Stimulated activated naive CD8-positive, alpha-beta T cell treated with anti-CD3 and anti-CD28 coated beads, Interleukin-15, Interleukin-2, amounts not matched to agents 100 ng/mL and 50 ng/mL, for 24 hours (primary cell): ENCODE data around the gene PRKAR1A.

Source experiments
- H3K27ac Mint-ChIP-seq: one replicate; pipeline ENCODE4 v1.8.0; 2021; ENCODE audit warnings: mild to moderate bottlenecking, mixed read lengths
- H3K27me3 Mint-ChIP-seq: one replicate; pipeline ENCODE4 v1.8.0; 2021; ENCODE audit warnings: mixed read lengths
- H3K36me3 Mint-ChIP-seq: one replicate; pipeline ENCODE4 v1.8.0; 2021; ENCODE audit warnings: low read depth, mixed read lengths
- H3K4me1 Mint-ChIP-seq: one replicate; pipeline ENCODE4 v1.8.0; 2021; ENCODE audit warnings: low read depth, mixed read lengths
- H3K4me3 Mint-ChIP-seq: one replicate; pipeline ENCODE4 v1.8.0; 2021; ENCODE audit warnings: mild to moderate bottlenecking, mixed read lengths
- H3K9me3 Mint-ChIP-seq: one replicate; pipeline ENCODE4 v1.8.0; 2021; ENCODE audit warnings: mixed read lengths

The PRKAR1A gene

GRCh38 chr17:68556551-68556950 lies 44.3 kb downstream of the PRKAR1A start:
- Mint-ChIP-seq H3K4me1 (no peaks in the 10 kb centered on the region), H3K27ac (no peak overlapping the region), H3K36me3 (no peaks in the 10 kb centered on the region), H3K4me3 (no peak overlapping the region), H3K27me3 (no peaks in the 10 kb centered on the region), H3K9me3 (no peaks in the 10 kb centered on the region)

- Mint-ChIP-seq H3K27ac (no peak overlapping the region), H3K27me3 (no peaks in the 10 kb centered on the region), H3K4me1 (no peaks in the 10 kb centered on the region), H3K36me3 (no peaks in the 10 kb centered on the region), H3K9me3 (no peaks in the 10 kb centered on the region), H3K4me3 (no peak overlapping the region)
Measured at GRCh38 chr17:68559316-68559715, 47.1 kb downstream of the PRKAR1A start.

- H3K4me3 Mint-ChIP-seq: no peak overlapping the region
- H3K27me3 Mint-ChIP-seq: peaks cover 3% of the 10 kb centered on the region
- H3K4me1 Mint-ChIP-seq: no peaks in the 10 kb centered on the region
- no peaks in the 10 kb centered on the region for H3K36me3 Mint-ChIP-seq
- no peaks in the 10 kb centered on the region for H3K9me3 Mint-ChIP-seq
- no peak overlapping the region for H3K27ac Mint-ChIP-seq
Measured at GRCh38 chr17:68560966-68561720, 48.9 kb downstream of the PRKAR1A start.

GRCh38 chr17:68562736-68563135 lies 50.5 kb downstream of the PRKAR1A start:
- Mint-ChIP-seq H3K9me3 (no peaks in the 10 kb centered on the region), H3K36me3 (no peaks in the 10 kb centered on the region)

GRCh38 chr17:68564415-68565111 lies 52.3 kb downstream of the PRKAR1A start:
- Mint-ChIP-seq H3K27ac (no peak overlapping the region), H3K4me3 (no peak overlapping the region), H3K27me3 (peaks cover 3% of the 10 kb centered on the region), H3K9me3 (no peaks in the 10 kb centered on the region), H3K36me3 (no peaks in the 10 kb centered on the region), H3K4me1 (no peaks in the 10 kb centered on the region)

More at GRCh38 chr17:68562736-68563135, 50.5 kb downstream of the PRKAR1A start:
- no peak overlapping the region for H3K4me3 Mint-ChIP-seq
- H3K27ac Mint-ChIP-seq: no peak overlapping the region
- H3K27me3 Mint-ChIP-seq: peaks cover 3% of the 10 kb centered on the region
- no peaks in the 10 kb centered on the region for H3K4me1 Mint-ChIP-seq

GRCh38 chr17:68565661-68566441 lies 53.6 kb downstream of the PRKAR1A start:
- Mint-ChIP-seq H3K27me3 (peaks cover 3% of the 10 kb centered on the region), H3K4me3 (no peak overlapping the region), H3K4me1 (no peaks in the 10 kb centered on the region), H3K27ac (no peak overlapping the region), H3K36me3 (no peaks in the 10 kb centered on the region), H3K9me3 (no peaks in the 10 kb centered on the region)

GRCh38 chr17:68566442-68566738 lies 54.2 kb downstream of the PRKAR1A start:
- Mint-ChIP-seq H3K4me3 (no peak overlapping the region), H3K4me1 (no peaks in the 10 kb centered on the region), H3K9me3 (no peaks in the 10 kb centered on the region), H3K27ac (no peak overlapping the region), H3K27me3 (peaks cover 3% of the 10 kb centered on the region), H3K36me3 (no peaks in the 10 kb centered on the region)

- H3K36me3 Mint-ChIP-seq: no peaks in the 10 kb centered on the region
- H3K9me3 Mint-ChIP-seq: no peaks in the 10 kb centered on the region
- H3K27me3 Mint-ChIP-seq: peaks cover 3% of the 10 kb centered on the region
Measured at GRCh38 chr17:68567035-68567434, 54.8 kb downstream of the PRKAR1A start.

GRCh38 chr17:68567581-68567980 lies 55.4 kb downstream of the PRKAR1A start:
- peaks cover 3% of the 10 kb centered on the region for H3K27me3 Mint-ChIP-seq
- no peak overlapping the region for H3K27ac Mint-ChIP-seq
- H3K4me3 Mint-ChIP-seq: no peak overlapping the region
- no peaks in the 10 kb centered on the region for H3K36me3 Mint-ChIP-seq
- no peaks in the 10 kb centered on the region for H3K4me1 Mint-ChIP-seq
- H3K9me3 Mint-ChIP-seq: no peaks in the 10 kb centered on the region

More at GRCh38 chr17:68567035-68567434, 54.8 kb downstream of the PRKAR1A start:
- Mint-ChIP-seq H3K4me1 (no peaks in the 10 kb centered on the region), H3K27ac (no peak overlapping the region), H3K4me3 (no peak overlapping the region)

- H3K27me3 Mint-ChIP-seq: peaks cover 3% of the 10 kb centered on the region
- H3K4me1 Mint-ChIP-seq: no peaks in the 10 kb centered on the region
- no peaks in the 10 kb centered on the region for H3K9me3 Mint-ChIP-seq
- no peak overlapping the region for H3K27ac Mint-ChIP-seq
- no peaks in the 10 kb centered on the region for H3K36me3 Mint-ChIP-seq
- H3K4me3 Mint-ChIP-seq: no peak overlapping the region
Measured at GRCh38 chr17:68568581-68568980, 56.4 kb downstream of the PRKAR1A start.

- Mint-ChIP-seq H3K4me3 (no peak overlapping the region), H3K36me3 (no peaks in the 10 kb centered on the region), H3K27me3 (peaks cover 3% of the 10 kb centered on the region), H3K4me1 (no peaks in the 10 kb centered on the region), H3K27ac (no peak overlapping the region), H3K9me3 (no peaks in the 10 kb centered on the region)
Measured at GRCh38 chr17:68569346-68569745, 57.1 kb downstream of the PRKAR1A start.

- Mint-ChIP-seq H3K27ac (no peak overlapping the region), H3K4me3 (no peak overlapping the region), H3K4me1 (no peaks in the 10 kb centered on the region), H3K9me3 (no peaks in the 10 kb centered on the region), H3K27me3 (peaks cover 3% of the 10 kb centered on the region), H3K36me3 (no peaks in the 10 kb centered on the region)
Measured at GRCh38 chr17:68570526-68570925, 58.3 kb downstream of the PRKAR1A start.

- Mint-ChIP-seq H3K4me3 (no peak overlapping the region), H3K9me3 (no peaks in the 10 kb centered on the region), H3K27ac (no peak overlapping the region), H3K27me3 (no peaks in the 10 kb centered on the region), H3K36me3 (no peaks in the 10 kb centered on the region), H3K4me1 (no peaks in the 10 kb centered on the region)
Measured at GRCh38 chr17:68572138-68572842, 60.1 kb downstream of the PRKAR1A start.

- Mint-ChIP-seq H3K36me3 (no peaks in the 10 kb centered on the region), H3K4me1 (no peaks in the 10 kb centered on the region), H3K27me3 (no peaks in the 10 kb centered on the region), H3K9me3 (no peaks in the 10 kb centered on the region), H3K27ac (no peak overlapping the region), H3K4me3 (no peak overlapping the region)
Measured at GRCh38 chr17:68573338-68573737, 61.1 kb downstream of the PRKAR1A start.

GRCh38 chr17:68576137-68576536 lies 63.9 kb downstream of the PRKAR1A start:
- H3K36me3 Mint-ChIP-seq: no peaks in the 10 kb centered on the region
- H3K4me1 Mint-ChIP-seq: no peaks in the 10 kb centered on the region
- H3K9me3 Mint-ChIP-seq: no peaks in the 10 kb centered on the region
- no peak overlapping the region for H3K4me3 Mint-ChIP-seq
- peaks cover 4% of the 10 kb centered on the region for H3K27me3 Mint-ChIP-seq
- no peak overlapping the region for H3K27ac Mint-ChIP-seq
